SK-N-SH (cell line): ENCODE results near the gene GTPBP4. TPM values are rescaled to one million over a fixed set of nuclear protein-coding genes. Genes with fewer than 3 reads are reported as not detected.

Experiments
- CTCF ChIA-PET: fragments of 300-600, 350-600 bp; formaldehyde crosslinking; extraction: SDS; loops from one replicate; lab custom pipeline; 2021; lab: Yijun Ruan, JAX
- POLR2A ChIA-PET: fragments of 350-600 bp; sonication (Branson Sonifier 250); formaldehyde crosslinking; extraction: SDS; loops from one replicate; lab custom pipeline; 2020; ENCODE audit warnings: antibody characterized with exemption, inconsistent platforms; lab: Yijun Ruan, JAX
- DNase-seq: peaks from one replicate; pipeline ENCODE4 v3.0.0; 2012
- H2AFZ ChIP-seq: fragments of 200-600 bp; sonication (generic); 2 replicates; pipeline ENCODE4 v1.8.1; 2016; ENCODE audit warnings: antibody characterized with exemption, mild to moderate bottlenecking, low read depth
- H3F3A ChIP-seq: fragments of 200-600 bp; sonication (generic); replicated peaks from 2 replicates; pipeline ENCODE3; 2016; ENCODE audit warnings: antibody characterized with exemption, mild to moderate bottlenecking; ENCODE audit not compliant: insufficient read depth
- H3K27ac ChIP-seq, 2 experiments: fragments of 200-500 bp in 1 of 2; fragments of 200-600 bp in 1 of 2; sonication (Bioruptor generic) in 1 of 2; sonication (generic), shearing (Covaris generic) in 1 of 2; 2 replicates each; pipeline versions ENCODE4 v1.5.1 to v1.6.1; 2014 to 2016; ENCODE audit warnings: low read depth in 2 of 2, inconsistent platforms in 1 of 2, low read length in 1 of 2, mild to moderate bottlenecking in 1 of 2, mixed read lengths in 1 of 2
- H3K27me3 ChIP-seq: fragments of 200-600 bp; sonication (generic), shearing (Covaris generic); 2 replicates; pipeline ENCODE4 v1.6.1; 2016; ENCODE audit warnings: mixed run types; ENCODE audit not compliant: insufficient read depth
- H3K36me3 ChIP-seq, 2 experiments: fragments of 200-500 bp in 1 of 2; fragments of 200-600 bp in 1 of 2; sonication (Bioruptor generic) in 1 of 2; sonication (generic) in 1 of 2; replicated peaks in 1 of 2; 2 replicates each; pipeline versions ENCODE3 to v1.5.1; 2014 to 2016; ENCODE audit warnings: low read length in 1 of 2, mild to moderate bottlenecking in 1 of 2; ENCODE audit not compliant: insufficient read depth in 2 of 2, control insufficient read depth in 1 of 2
- H3K4me1 ChIP-seq, 2 experiments: fragments of 200-500 bp in 1 of 2; fragments of 200-600 bp in 1 of 2; sonication (Bioruptor generic) in 1 of 2; sonication (generic), shearing (Covaris generic) in 1 of 2; 2 replicates each; pipeline versions ENCODE4 v1.5.1 to v1.6.1; 2014 to 2016; ENCODE audit warnings: low read depth in 1 of 2, low read length in 1 of 2, mixed run types in 1 of 2; ENCODE audit not compliant: insufficient read depth in 2 of 2, control insufficient read depth in 1 of 2
- H3K4me2 ChIP-seq: fragments of 200-600 bp; sonication (generic), shearing (Covaris generic); 2 replicates; pipeline ENCODE4 v1.6.1; 2017; ENCODE audit warnings: mixed run types
- H3K4me3 ChIP-seq, 2 experiments: fragments of 200-500 bp in 1 of 2; fragments of 200-600 bp in 1 of 2; sonication (Bioruptor generic) in 1 of 2; sonication (generic), shearing (Covaris generic) in 1 of 2; 2 replicates each; pipeline versions ENCODE4 v1.5.1 to v1.8.1; 2014 to 2016; ENCODE audit warnings: low read depth in 2 of 2, inconsistent platforms in 1 of 2, low read length in 1 of 2, mild to moderate bottlenecking in 1 of 2, mixed read lengths in 1 of 2, moderate library complexity in 1 of 2
- H3K79me2 ChIP-seq: fragments of 200-600 bp; sonication (generic); 2 replicates; pipeline ENCODE4 v1.8.1; 2017; ENCODE audit warnings: mild to moderate bottlenecking; ENCODE audit not compliant: insufficient read depth
- H3K9ac ChIP-seq: fragments of 200-600 bp; sonication (generic); 2 replicates; pipeline ENCODE4 v1.6.1; 2017; ENCODE audit warnings: mixed run types
- H3K9me2 ChIP-seq: fragments of 200-600 bp; sonication (generic); 2 replicates; pipeline ENCODE4 v1.6.1; 2017; ENCODE audit warnings: mixed run types
- H3K9me3 ChIP-seq: fragments of 200-600 bp; sonication (generic); 2 replicates; pipeline ENCODE4 v1.6.1; 2017; ENCODE audit warnings: mixed run types, mild to moderate bottlenecking, moderate library complexity
- H4K20me1 ChIP-seq: fragments of 200-600 bp; sonication (generic); 2 replicates; pipeline ENCODE4 v1.6.1; 2017; ENCODE audit warnings: mild to moderate bottlenecking, mixed run types; ENCODE audit not compliant: insufficient read depth
- EZH2phosphoT487 ChIP-seq: fragments of 200-600 bp; sonication (generic); IDR thresholded peaks from 2 replicates; pipeline ENCODE4 v1.6.1; 2017; ENCODE audit warnings: low read depth, mixed run types, mild to moderate bottlenecking, antibody characterized with exemption, moderate library complexity, borderline replicate concordance
- FOSL2 ChIP-seq: IDR thresholded peaks from 2 replicates; pipeline ENCODE4 v1.4.0; 2012; ENCODE audit warnings: low read depth, mild to moderate bottlenecking, moderate library complexity, borderline replicate concordance
- GABPA ChIP-seq: IDR thresholded peaks from 2 replicates; pipeline ENCODE4 v1.4.0; 2012; ENCODE audit warnings: low read depth, mild to moderate bottlenecking
- GATA2 ChIP-seq: sonication (generic); formaldehyde crosslinking; IDR thresholded peaks from 2 replicates; pipeline ENCODE4 v1.5.0; 2020; ENCODE audit warnings: mild to moderate bottlenecking, missing genetic modification reagents
- JUND ChIP-seq: IDR thresholded peaks from 2 replicates; pipeline ENCODE4 v1.4.0; 2012
- MEF2A ChIP-seq: IDR thresholded peaks from 2 replicates; pipeline ENCODE4 v1.4.0; 2012; ENCODE audit warnings: low read depth, borderline replicate concordance
- NFIC ChIP-seq: IDR thresholded peaks from 2 replicates; pipeline ENCODE4 v1.4.0; 2012; ENCODE audit warnings: borderline replicate concordance
- PBX3 ChIP-seq: IDR thresholded peaks from 2 replicates; pipeline ENCODE4; 2012
- RCOR1 ChIP-seq: fragments of 150-350 bp; IDR thresholded peaks from 2 replicates; pipeline ENCODE4 v1.6.1; 2017; ENCODE audit warnings: antibody characterized with exemption, low read length
- REST ChIP-seq: IDR thresholded peaks from 2 replicates; pipeline ENCODE4 v1.6.1; 2012; ENCODE audit warnings: mild to moderate bottlenecking, low read depth, low read length, moderate library complexity
- RFX5 ChIP-seq: IDR thresholded peaks from 2 replicates; pipeline ENCODE4 v1.6.1; 2012; ENCODE audit warnings: mild to moderate bottlenecking, improper control_type of control experiment, low read length
- RXRA ChIP-seq: IDR thresholded peaks from 2 replicates; pipeline ENCODE4 v1.4.0; 2012; ENCODE audit warnings: low read depth, mild to moderate bottlenecking, borderline replicate concordance
- SMC3 ChIP-seq: IDR thresholded peaks from 2 replicates; pipeline ENCODE4 v1.6.1; 2012; ENCODE audit warnings: low read depth, low read length, improper control_type of control experiment
- USF1 ChIP-seq: IDR thresholded peaks from 2 replicates; pipeline ENCODE4 v1.4.0; 2012; ENCODE audit warnings: low read depth, borderline replicate concordance
- WGBS: methylation state at CpG from one replicate; pipeline ENCODE4 v1.1.6; 2017; ENCODE audit warnings: low lambda C conversion rate; 5-methylcytosine and 5-hydroxymethylcytosine counted together
- polyA plus RNA-seq, 3 experiments: library from polyadenylated mRNA; depleted of rRNA; stranded (reverse); fragments of >200 nt; gene quantifications; 2 replicates each; pipeline ENCODE4 v1.2.3, GENCODE V29; 2012
- TF ChIP-seq, protein P1 (sequence below): fragments of 200-600 bp; sonication (generic); IDR thresholded peaks from 2 replicates; pipeline ENCODE4 v1.6.1; 2017; ENCODE audit warnings: antibody characterized with exemption, mild to moderate bottlenecking, moderate library complexity
- TF ChIP-seq, protein P2 (sequence below): fragments of 150-350 bp; IDR thresholded peaks from 2 replicates; pipeline ENCODE4 v1.6.1; 2016; ENCODE audit warnings: mild to moderate bottlenecking, low read depth, low read length

The GTPBP4 gene
- polyA plus RNA-seq, 1 of the 3 experiments (the other 2 are of a cell fraction) = 36.6 TPM

DNA sequence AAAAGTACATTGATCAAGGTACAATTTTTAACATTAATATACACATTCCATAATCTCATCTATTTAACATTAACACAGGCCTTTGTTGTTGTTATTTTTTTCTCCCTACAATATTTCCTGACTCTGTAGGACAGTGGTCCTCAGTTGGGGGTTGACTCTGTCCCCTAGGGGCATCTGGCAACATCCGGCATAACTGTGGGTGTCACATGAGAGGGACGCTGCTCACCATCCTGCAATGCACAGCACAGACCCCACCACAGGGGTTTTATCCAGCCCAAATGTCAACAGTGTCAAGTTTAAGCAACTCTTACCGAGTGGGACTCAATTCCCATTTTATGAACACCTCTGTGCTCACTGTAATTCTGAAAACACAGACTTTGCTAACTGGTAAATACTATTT is 51.9 kb downstream of the GTPBP4 start:
- ChIA-PET POLR2A (no interaction called here), CTCF (no interaction called here)
- WGBS = 88% methylated on average over 3 of the region's 3 CpGs
- Histone ChIP-seq H3K9me2 (no peaks in the 10 kb centered on the region), H3K79me2 (peaks cover 21% of the 10 kb centered on the region), H3K9ac (no peak overlapping the region), H4K20me1 (peaks cover 6% of the 10 kb centered on the region; the same call in 1 of the 2 replicates), H3F3A (peaks cover 11% of the 10 kb centered on the region), H3K36me3 (peaks cover 33 to 56% of the 10 kb centered on the region in 2 experiments), H3K4me3 (no peak overlapping the region), H3K4me2 (no peak overlapping the region), H3K4me1 (peaks cover 0 to 4% of the 10 kb centered on the region in 2 experiments; a peak in 2 of 4 replicates)
- TF ChIP-seq USF1 = no peak
- TF ChIP-seq, protein P1, sequence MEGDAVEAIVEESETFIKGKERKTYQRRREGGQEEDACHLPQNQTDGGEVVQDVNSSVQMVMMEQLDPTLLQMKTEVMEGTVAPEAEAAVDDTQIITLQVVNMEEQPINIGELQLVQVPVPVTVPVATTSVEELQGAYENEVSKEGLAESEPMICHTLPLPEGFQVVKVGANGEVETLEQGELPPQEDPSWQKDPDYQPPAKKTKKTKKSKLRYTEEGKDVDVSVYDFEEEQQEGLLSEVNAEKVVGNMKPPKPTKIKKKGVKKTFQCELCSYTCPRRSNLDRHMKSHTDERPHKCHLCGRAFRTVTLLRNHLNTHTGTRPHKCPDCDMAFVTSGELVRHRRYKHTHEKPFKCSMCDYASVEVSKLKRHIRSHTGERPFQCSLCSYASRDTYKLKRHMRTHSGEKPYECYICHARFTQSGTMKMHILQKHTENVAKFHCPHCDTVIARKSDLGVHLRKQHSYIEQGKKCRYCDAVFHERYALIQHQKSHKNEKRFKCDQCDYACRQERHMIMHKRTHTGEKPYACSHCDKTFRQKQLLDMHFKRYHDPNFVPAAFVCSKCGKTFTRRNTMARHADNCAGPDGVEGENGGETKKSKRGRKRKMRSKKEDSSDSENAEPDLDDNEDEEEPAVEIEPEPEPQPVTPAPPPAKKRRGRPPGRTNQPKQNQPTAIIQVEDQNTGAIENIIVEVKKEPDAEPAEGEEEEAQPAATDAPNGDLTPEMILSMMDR = no peak
- TF ChIP-seq RFX5 = no peak
- no peak for TF ChIP-seq REST
- no peak for TF ChIP-seq RCOR1
- TF ChIP-seq GATA2 (CRISPR knock-in tag) = no peak
- no peak for TF ChIP-seq SMC3
- TF ChIP-seq, all 33 proteins: peak for 0
- Histone ChIP-seq H2AFZ (no peak overlapping the region), H3K9me3 (no peaks in the 10 kb centered on the region), H3K27ac (no peak overlapping the region), H3K27me3 (no peaks in the 10 kb centered on the region)
- DNase-seq = no peak

GRCh38 chr10:1041514-1041913 is 53.3 kb downstream of the GTPBP4 start:
- Histone ChIP-seq H3K9me2 (no peaks in the 10 kb centered on the region), H3K4me1 (peaks cover 0 to 6% of the 10 kb centered on the region in 2 experiments; a peak in 2 of 4 replicates), H3K79me2 (peaks cover 32% of the 10 kb centered on the region), H3K36me3 (peaks cover 33 to 56% of the 10 kb centered on the region in 2 experiments), H3F3A (peaks cover 11% of the 10 kb centered on the region), H3K9me3 (no peaks in the 10 kb centered on the region), H4K20me1 (peaks cover 16% of the 10 kb centered on the region), H3K27me3 (no peaks in the 10 kb centered on the region), H3K4me2 (no peak overlapping the region), H3K4me3 (no peak overlapping the region), H3K27ac (no peak overlapping the region), H3K9ac (no peak overlapping the region), H2AFZ (no peak overlapping the region)
- DNase-seq = no peak
- ChIA-PET POLR2A (no interaction called here), CTCF (no interaction called here)
- 99% methylated on average over 9 of the region's 9 CpGs for WGBS
- no peak for TF ChIP-seq EZH2phosphoT487
- TF ChIP-seq PBX3 = no peak
- TF ChIP-seq FOSL2 = no peak
- TF ChIP-seq SMC3 = no peak
- no peak for TF ChIP-seq MEF2A
- TF ChIP-seq NFIC = no peak
- TF ChIP-seq, protein P1 = no peak
- no peak for TF ChIP-seq RXRA
- TF ChIP-seq JUND = no peak
- TF ChIP-seq GABPA = no peak
- TF ChIP-seq, protein P2, sequence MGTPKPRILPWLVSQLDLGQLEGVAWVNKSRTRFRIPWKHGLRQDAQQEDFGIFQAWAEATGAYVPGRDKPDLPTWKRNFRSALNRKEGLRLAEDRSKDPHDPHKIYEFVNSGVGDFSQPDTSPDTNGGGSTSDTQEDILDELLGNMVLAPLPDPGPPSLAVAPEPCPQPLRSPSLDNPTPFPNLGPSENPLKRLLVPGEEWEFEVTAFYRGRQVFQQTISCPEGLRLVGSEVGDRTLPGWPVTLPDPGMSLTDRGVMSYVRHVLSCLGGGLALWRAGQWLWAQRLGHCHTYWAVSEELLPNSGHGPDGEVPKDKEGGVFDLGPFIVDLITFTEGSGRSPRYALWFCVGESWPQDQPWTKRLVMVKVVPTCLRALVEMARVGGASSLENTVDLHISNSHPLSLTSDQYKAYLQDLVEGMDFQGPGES = no peak
